ENCODE results near the gene LRRC28. TPM values are rescaled to one million over a fixed set of nuclear protein-coding genes. Genes with fewer than 3 reads are reported as not detected.

LRRC28 gene
- total RNA-seq, 1 experiment from 2014 or later = 10.6 TPM

DNA sequence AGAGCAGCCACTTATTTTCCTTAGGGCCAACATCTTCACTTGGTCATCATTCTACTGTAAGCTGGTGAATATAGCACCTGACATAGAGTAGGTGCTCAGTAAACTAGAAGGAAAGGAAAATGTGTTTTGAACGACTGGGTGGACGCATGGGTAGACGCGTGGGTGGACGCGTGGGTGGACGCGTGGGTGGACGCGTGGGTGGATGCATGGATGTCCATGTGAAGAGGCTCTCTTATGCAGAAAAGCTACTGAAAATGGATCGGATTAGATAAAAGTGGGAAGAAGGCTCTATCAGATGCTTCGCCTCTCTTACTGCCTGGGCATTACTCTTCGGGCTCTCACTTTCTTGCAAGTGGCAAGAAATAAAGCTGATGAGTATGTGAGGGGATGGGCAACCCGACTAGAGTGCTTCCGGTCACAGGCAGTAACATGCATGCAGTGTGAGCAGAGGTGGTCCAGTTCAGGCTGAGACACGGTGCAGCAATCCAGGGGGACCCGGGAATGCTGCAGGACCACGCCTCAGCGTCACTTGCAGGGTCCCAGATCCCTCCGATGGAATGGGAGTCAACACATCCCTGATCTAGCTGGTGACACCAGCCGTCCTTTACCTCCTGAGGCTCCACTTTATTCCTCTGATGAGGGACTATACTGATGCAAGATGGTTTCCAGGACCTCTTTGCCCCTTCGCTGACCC, 176.5 kb downstream of the LRRC28 start:
- no TSS peak for BruUV-seq (replicated peaks)
- Mint-ChIP-seq H3K9me3 (ENCODE audit: unreplicated experiment) (no peaks in the 10 kb centered on the region), H3K27ac (ENCODE audit: low read depth, unreplicated experiment) (no peak overlapping the region), H3K4me3 (ENCODE audit: unreplicated experiment) (no peak overlapping the region), H3K4me1 (ENCODE audit: insufficient read depth, unreplicated experiment) (peaks cover 6% of the 10 kb centered on the region), H3K36me3 (ENCODE audit: insufficient read depth, unreplicated experiment) (no peaks in the 10 kb centered on the region), H3K27me3 (ENCODE audit: insufficient read depth, unreplicated experiment) (no peaks in the 10 kb centered on the region)
- no peak for DNase-seq (ENCODE audit: unreplicated experiment)
- ChIA-PET CTCF (no interaction called here), POLR2A (interaction anchor here (1.0 kb wide), 1 partner anchor 11 kb away, joined by 3 read pairs; no protein-coding TSS in a partner anchor)
- TF ChIP-seq CTCF (IDR thresholded peaks at IDR 0.05; ENCODE audit: unreplicated experiment) = no peak
- intact Hi-C loops (cut with micrococcal nuclease) = loop anchor here (5.0 kb wide), 2 partner anchors 139 to 274 kb away; partner anchors contain the start of gene MEF2A

- Mint-ChIP-seq H3K36me3 (ENCODE audit: insufficient read depth, unreplicated experiment) (no peaks in the 10 kb centered on the region), H3K9me3 (ENCODE audit: unreplicated experiment) (no peaks in the 10 kb centered on the region), H3K27ac (ENCODE audit: low read depth, unreplicated experiment) (no peak overlapping the region), H3K4me3 (ENCODE audit: unreplicated experiment) (no peak overlapping the region), H3K4me1 (ENCODE audit: insufficient read depth, unreplicated experiment) (peaks cover 17% of the 10 kb centered on the region), H3K27me3 (ENCODE audit: insufficient read depth, unreplicated experiment) (no peaks in the 10 kb centered on the region)
- CTCF ChIA-PET = interaction anchor here (0.8 kb wide), 1 partner anchor 13 kb away, joined by 3 read pairs; no protein-coding TSS in a partner anchor
- BruUV-seq (replicated peaks) = no TSS peak
- POLR2A ChIA-PET = no interaction called here
- intact Hi-C loops (cut with micrococcal nuclease) = loop anchor here (5.0 kb wide), 2 partner anchors 138 to 273 kb away; partner anchors contain the start of gene MEF2A
- no peak for TF ChIP-seq CTCF (IDR thresholded peaks at IDR 0.05; ENCODE audit: unreplicated experiment)
- DNase-seq (ENCODE audit: unreplicated experiment) = no peak
These were observed 178.4 kb downstream of the LRRC28 start for GRCh38 chr15:99429681-99430081.

DNA sequence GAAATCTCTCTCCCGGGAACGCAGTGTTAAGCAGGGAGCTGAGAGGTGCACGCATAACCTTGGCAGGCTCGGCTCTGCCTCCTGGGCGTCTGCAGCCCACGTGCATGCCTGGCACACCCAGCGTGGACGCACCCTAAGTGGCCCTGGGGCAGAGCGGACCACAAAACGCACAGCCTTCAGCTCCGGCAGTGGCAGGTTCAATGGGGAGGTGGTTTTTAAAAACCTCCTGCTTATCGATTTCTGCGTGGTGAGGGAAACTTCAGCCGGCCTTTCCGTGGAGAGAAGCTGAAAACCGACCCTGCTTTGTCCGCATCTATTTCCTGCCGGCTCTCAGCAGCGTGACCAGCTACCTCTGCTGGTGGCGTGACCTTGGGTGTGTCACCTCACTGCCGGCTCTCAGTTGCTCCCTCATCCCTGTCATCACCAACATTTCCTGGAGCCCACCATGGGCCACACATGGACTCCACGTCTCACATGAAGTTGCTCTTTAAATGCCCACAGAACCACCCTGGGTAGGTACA, 179.7 kb downstream of the LRRC28 start:
- CTCF ChIA-PET = interaction anchor here (0.7 kb wide), 1 partner anchor 22 kb away, joined by 7 read pairs; no protein-coding TSS in a partner anchor
- TF ChIP-seq CTCF (IDR thresholded peaks at IDR 0.05; ENCODE audit: unreplicated experiment) = no peak
- Mint-ChIP-seq H3K27ac (ENCODE audit: low read depth, unreplicated experiment) (no peak overlapping the region), H3K4me3 (ENCODE audit: unreplicated experiment) (no peak overlapping the region), H3K9me3 (ENCODE audit: unreplicated experiment) (no peaks in the 10 kb centered on the region), H3K36me3 (ENCODE audit: insufficient read depth, unreplicated experiment) (no peaks in the 10 kb centered on the region), H3K4me1 (ENCODE audit: insufficient read depth, unreplicated experiment) (peaks cover 22% of the 10 kb centered on the region), H3K27me3 (ENCODE audit: insufficient read depth, unreplicated experiment) (no peaks in the 10 kb centered on the region)
- BruUV-seq (replicated peaks) = no TSS peak
- POLR2A ChIA-PET = no interaction called here
- intact Hi-C loops (cut with micrococcal nuclease) = no loop called here
- no peak for DNase-seq (ENCODE audit: unreplicated experiment)

DNA sequence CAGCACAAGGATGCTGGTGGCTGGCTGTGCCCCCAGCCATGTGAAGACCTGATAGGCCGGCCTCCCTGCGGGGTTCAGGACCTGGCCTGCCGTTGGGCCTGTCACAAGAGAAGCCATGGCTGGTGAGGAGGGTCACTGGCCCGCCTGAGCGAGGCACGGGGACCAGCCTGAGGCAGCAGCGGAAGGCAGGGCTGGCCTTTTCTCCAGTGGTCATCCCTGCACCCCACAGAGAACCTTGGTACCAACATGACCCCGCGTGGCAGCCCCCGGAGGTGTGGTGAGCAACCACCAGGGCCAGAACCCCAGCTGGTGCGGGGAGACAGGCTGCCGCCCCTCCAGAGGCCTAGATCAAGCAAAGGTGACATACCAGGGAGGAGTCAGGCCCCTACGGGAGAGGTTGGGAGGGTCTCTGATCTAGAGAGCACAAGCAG, 180.4 kb downstream of the LRRC28 start:
- no peaks in the 10 kb centered on the region for H3K36me3 Mint-ChIP-seq (ENCODE audit: insufficient read depth, unreplicated experiment)
- ChIA-PET POLR2A (interaction anchor here (1.2 to 3.0 kb wide), 2 partner anchors 10 to 20 kb away, joined by 3 to 15 read pairs; no protein-coding TSS in a partner anchor), CTCF (no interaction called here)
- no peak overlapping the region for H3K27ac Mint-ChIP-seq (ENCODE audit: low read depth, unreplicated experiment)
- no peak overlapping the region for H3K4me3 Mint-ChIP-seq (ENCODE audit: unreplicated experiment)
- no peaks in the 10 kb centered on the region for H3K27me3 Mint-ChIP-seq (ENCODE audit: insufficient read depth, unreplicated experiment)
- peaks cover 23% of the 10 kb centered on the region for H3K4me1 Mint-ChIP-seq (ENCODE audit: insufficient read depth, unreplicated experiment)
- no peak for DNase-seq (ENCODE audit: unreplicated experiment)
- BruUV-seq (replicated peaks) = no TSS peak
- no peaks in the 10 kb centered on the region for H3K9me3 Mint-ChIP-seq (ENCODE audit: unreplicated experiment)
- TF ChIP-seq CTCF (IDR thresholded peaks at IDR 0.05; ENCODE audit: unreplicated experiment) = no peak
- intact Hi-C loops (cut with micrococcal nuclease) = no loop called here

All from MCF 10A (cell line).